K562 (cell line): ENCODE results near the gene COX7A1. TPM values are rescaled to one million over a fixed set of nuclear protein-coding genes. Genes with fewer than 3 reads are reported as not detected.

Experiments used
- ATAC-seq: fragments of 200-7000 bp; cut with Tn5 transposase; 3 replicates; pipeline ENCODE4 v1.9.1; 2020; ENCODE audit warnings: moderate library complexity
- BruUV-seq: library from RNA; stranded (reverse); fragments of 400-500 nt; replicated peaks from 2 replicates; lab custom pipeline; 2021; lab: Mats Ljungman, UMichigan
- CTCF ChIA-PET: fragments of 300-600 bp; formaldehyde crosslinking; extraction: SDS; loops from one replicate; lab custom pipeline; 2021; ENCODE audit warnings: low intra/inter-chr PET ratio; lab: Yijun Ruan, JAX
- POLR2A ChIA-PET: fragments of 300-600, 350-650 bp; sonication (Branson Sonifier 250); formaldehyde crosslinking; extraction: SDS; loops from one replicate; lab custom pipeline; 2021; ENCODE audit warnings: antibody characterized with exemption, inconsistent platforms; lab: Yijun Ruan, JAX
- DNase-seq, 4 experiments: peaks; one replicate each; pipeline versions ENCODE4 v3.0.0 to v3.0.0-alpha.2; 2011 to 2018; ENCODE audit warnings: low spot score in 3 of 4, mixed read lengths in 3 of 4; ENCODE audit errors: extremely low read depth in 1 of 4
- FAIRE-seq: peaks from 2 replicates; lab custom pipeline; 2011; peaks lifted over from hg19 to GRCh38; lab: Jason Lieb, UNC
- H2AFZ ChIP-seq: 2 replicates; pipeline ENCODE4 v1.6.0; 2011; ENCODE audit warnings: low read depth, low read length, control low read depth, inconsistent platforms
- H3K27ac ChIP-seq: fragments of 200-600 bp; 3 replicates; pipeline ENCODE4 v1.8.0; 2011; ENCODE audit warnings: low read depth, mild to moderate bottlenecking, control low read depth, inconsistent platforms, low read length, moderate library complexity, mixed read lengths; ENCODE audit errors: extremely low read depth
- H3K27me3 ChIP-seq, 2 experiments: fragments of 300-600 bp in 1 of 2; 2 replicates in 1 of 2; 3 replicates in 1 of 2; pipeline versions ENCODE4 v1.6.0 to v1.8.0; 2011; ENCODE audit warnings: inconsistent platforms in 2 of 2, low read length in 2 of 2, mild to moderate bottlenecking in 1 of 2, mixed read lengths in 1 of 2, moderate library complexity in 1 of 2; ENCODE audit not compliant: control insufficient read depth in 2 of 2, insufficient read depth in 2 of 2
- H3K36me3 ChIP-seq: fragments of 300-600 bp; 3 replicates; pipeline ENCODE4 v1.8.0; 2011; ENCODE audit warnings: mild to moderate bottlenecking, low read length, inconsistent platforms; ENCODE audit not compliant: control insufficient read depth, insufficient read depth
- H3K4me1 ChIP-seq, 2 experiments: fragments of 200-600 bp in 1 of 2; replicated peaks in 1 of 2; 2 replicates in 1 of 2; 3 replicates in 1 of 2; pipeline versions ENCODE4 v1.5.1 to v1.8.0; 2011; ENCODE audit warnings: inconsistent platforms in 2 of 2, low read length in 2 of 2, mild to moderate bottlenecking in 1 of 2, mixed read lengths in 1 of 2, moderate library complexity in 1 of 2; ENCODE audit not compliant: control insufficient read depth in 2 of 2, insufficient read depth in 2 of 2
- H3K4me2 ChIP-seq: 2 replicates; pipeline ENCODE4 v1.6.1; 2011; ENCODE audit warnings: low read length, control low read depth, inconsistent platforms, mixed read lengths; ENCODE audit not compliant: insufficient read depth
- H3K4me3 ChIP-seq: fragments of 200-600 bp; sonication (generic), shearing (Covaris generic); 2 replicates; pipeline ENCODE4 v1.5.1; 2016; ENCODE audit warnings: control low read depth, inconsistent platforms
- H3K79me2 ChIP-seq: fragments of 200-600 bp; 3 replicates; pipeline ENCODE4 v1.8.0; 2011; ENCODE audit warnings: low read length, inconsistent platforms; ENCODE audit not compliant: control insufficient read depth, insufficient read depth
- H3K9ac ChIP-seq, 2 experiments: 2 replicates each; pipeline versions ENCODE4 v1.6.0 to v1.6.1; 2011; ENCODE audit warnings: low read depth in 2 of 2, low read length in 2 of 2, control low read depth in 1 of 2, inconsistent platforms in 1 of 2, mild to moderate bottlenecking in 1 of 2, mixed read lengths in 1 of 2; ENCODE audit not compliant: insufficient read depth in 1 of 2
- H3K9me1 ChIP-seq: one replicate; pipeline ENCODE4 v1.6.0; 2011; ENCODE audit warnings: inconsistent platforms, mild to moderate bottlenecking, low read length, moderate library complexity; ENCODE audit not compliant: control insufficient read depth, insufficient read depth
- H3K9me3 ChIP-seq: replicated peaks from 2 replicates; pipeline ENCODE4 v1.5.1; 2011; ENCODE audit warnings: low read depth, low read length, inconsistent platforms; ENCODE audit not compliant: control insufficient read depth, insufficient read depth
- H4K20me1 ChIP-seq: replicated peaks from 2 replicates; pipeline ENCODE4 v1.6.1; 2011; ENCODE audit warnings: low read length, inconsistent platforms, mixed read lengths; ENCODE audit not compliant: control insufficient read depth, insufficient read depth
- AFF4 ChIP-seq: sonication (generic); formaldehyde crosslinking; IDR thresholded peaks from 2 replicates; pipeline ENCODE4 v1.8.0; 2023; ENCODE audit warnings: mild to moderate bottlenecking, missing genetic modification reagents
- CREB1 ChIP-seq, 2 experiments: sonication (generic) in 1 of 2; formaldehyde crosslinking in 1 of 2; IDR thresholded peaks; 2 replicates each; pipeline versions ENCODE4 v1.6.1 to v1.8.0; 2012 to 2022; ENCODE audit warnings: inconsistent platforms in 1 of 2, mild to moderate bottlenecking in 1 of 2, missing genetic modification reagents in 1 of 2, moderate library complexity in 1 of 2
- FOXP1 ChIP-seq: sonication (generic); formaldehyde crosslinking; IDR thresholded peaks from 2 replicates; pipeline ENCODE4 v1.8.0; 2022; ENCODE audit warnings: mild to moderate bottlenecking, missing genetic modification reagents
- HDAC1 ChIP-seq, 2 experiments: fragments of 450-650 bp; IDR thresholded peaks; 2 replicates each; pipeline ENCODE4 v1.6.1; 2016 to 2017; ENCODE audit warnings: inconsistent platforms in 1 of 2, mild to moderate bottlenecking in 1 of 2, moderate library complexity in 1 of 2
- KLF1 ChIP-seq: fragments of 450-650 bp; IDR thresholded peaks from 2 replicates; pipeline ENCODE4 v1.6.1; 2016; ENCODE audit warnings: missing genetic modification characterization, missing compliant biosample characterization
- LARP7 ChIP-seq: fragments of 450-650 bp; IDR thresholded peaks from 2 replicates; pipeline ENCODE4 v1.6.1; 2016
- MEIS2 ChIP-seq: fragments of 450-650 bp; IDR thresholded peaks from 2 replicates; pipeline ENCODE4 v1.6.1; 2014; ENCODE audit warnings: mild to moderate bottlenecking; ENCODE audit not compliant: partially characterized antibody
- POLR3G ChIP-seq: IDR thresholded peaks from 2 replicates; pipeline ENCODE4 v1.6.1; 2011; ENCODE audit not compliant: insufficient read length, insufficient replicate concordance; ENCODE audit errors: extremely low read depth
- RB1 ChIP-seq: fragments of 450-650 bp; IDR thresholded peaks from 2 replicates; pipeline ENCODE4 v1.6.1; 2017; ENCODE audit warnings: low read depth, mild to moderate bottlenecking
- SMAD3 ChIP-seq: fragments of 450-650 bp; formaldehyde crosslinking; conservative IDR thresholded peaks from 2 replicates; pipeline ENCODE4 v1.4.0; 2020; ENCODE audit warnings: mild to moderate bottlenecking
- SREBF2 ChIP-seq: sonication (generic); formaldehyde crosslinking; IDR thresholded peaks from 2 replicates; pipeline ENCODE4 v1.4.0; 2020; ENCODE audit warnings: mild to moderate bottlenecking, missing genetic modification reagents
- ZNF274 ChIP-seq: IDR thresholded peaks from 2 replicates; pipeline ENCODE4 v1.6.1; 2011; ENCODE audit warnings: low read depth, mild to moderate bottlenecking, low read length, moderate library complexity, borderline replicate concordance
- WGBS: fragments of 100-300 bp; shearing (Covaris generic); methylation state at CpG from one replicate; pipeline ENCODE4 v1.1.6; 2016; ENCODE audit warnings: low coverage, mixed read lengths; ENCODE audit not compliant: insufficient coverage; ENCODE audit errors: missing lambda C conversion rate; 5-methylcytosine and 5-hydroxymethylcytosine counted together
- in situ Hi-C: fragments of 300-500 bp; cut with MboI; formaldehyde crosslinking; loops from 4 replicates; pipeline ENCODE4 v1.15.0; 2018; ENCODE audit warnings: inconsistent platforms, mixed read lengths
- intact Hi-C: fragments of 100-400 bp; cut with micrococcal nuclease; formaldehyde crosslinking; loops from 2 replicates; pipeline ENCODE4 v1.14.2; 2022
- polyA plus RNA-seq, 8 experiments: library from polyadenylated mRNA; depleted of rRNA in 4 of 8; stranded (reverse) in 5 of 8; unstranded in 3 of 8; fragments of >200 nt; fragmentation: Nextera tagmentation in 2 of 8; fragmentation: Illumina TruSeq in 1 of 8; extraction: Ambion mirVana in 2 of 8; extraction: Trizol in 1 of 8; gene quantifications; 2 replicates each; pipeline versions ENCODE4 v1.2.1 to v1.2.3, GENCODE V29; 2011 to 2014; ENCODE audit warnings: inconsistent platforms in 1 of 8, missing spikeins in 1 of 8
- total RNA-seq, 7 experiments: library from RNA; depleted of rRNA in 6 of 7; stranded (reverse); fragments of >200 nt in 6 of 7; fragmentation: Illumina TruSeq in 2 of 7; extraction: Trizol in 2 of 7; gene quantifications; 2 replicates each; pipeline versions ENCODE4 v1.2.1 to v1.2.3, GENCODE V29; 2011 to 2021; ENCODE audit warnings: low replicate concordance in 1 of 7
- TF ChIP-seq, protein P1 (sequence below): IDR thresholded peaks from 2 replicates; pipeline ENCODE4 v1.6.1; 2011; ENCODE audit not compliant: insufficient read length; ENCODE audit errors: extremely low read depth
- TF ChIP-seq, protein P2 (sequence below): fragments of 250-450 bp; sonication (Bioruptor Pico); IDR thresholded peaks from 2 replicates; pipeline ENCODE4 v1.5.0; 2020; ENCODE audit warnings: mild to moderate bottlenecking
- TF ChIP-seq, protein P3 (sequence below): fragments of 250-450 bp; sonication (Bioruptor Pico); IDR thresholded peaks from 2 replicates; pipeline ENCODE4 v1.4.0; 2020; ENCODE audit warnings: mild to moderate bottlenecking

Gene COX7A1
- total and polyA plus RNA-seq, 9 of the 15 experiments (the other 6 are each of a cell fraction or from before 2014, with no cell fraction given): 0.08 TPM; not detected in 8

- no peak for FAIRE-seq
- peaks cover 0 to 13% of the 10 kb centered on the region in 2 experiments; a peak in 2 of 5 replicates for H3K4me1 ChIP-seq
- H2AFZ ChIP-seq: no peak overlapping the region
- H3K9me1 ChIP-seq: no peaks in the 10 kb centered on the region
- H3K9ac ChIP-seq: no peak overlapping the region
- POLR2A ChIA-PET: interaction anchor here (0.5 to 1.6 kb wide), 3 partner anchors 10 to 281 kb away, joined by 3 to 4 read pairs (median 4); no protein-coding TSS in a partner anchor
- H3K4me3 ChIP-seq: no peak overlapping the region
- no peaks in the 10 kb centered on the region for H3K9me3 ChIP-seq
- H3K4me2 ChIP-seq: no peak overlapping the region
- 93% methylated on average over 5 of the region's 5 CpGs for WGBS
- in situ Hi-C loops: no loop called here
- CTCF ChIA-PET: no interaction called here
- H4K20me1 ChIP-seq: no peaks in the 10 kb centered on the region
- no peak overlapping the region for H3K27ac ChIP-seq
- DNase-seq: no peak
- no TSS peak for BruUV-seq
- no peaks in the 10 kb centered on the region for H3K79me2 ChIP-seq
- peaks cover 60% of the 10 kb centered on the region; the same call in 2 of the 3 replicates for H3K36me3 ChIP-seq
- intact Hi-C loops: no loop called here
- no peaks in the 10 kb centered on the region for H3K27me3 ChIP-seq
- ATAC-seq: no peak
- TF ChIP-seq RB1 (no peak), SMAD3 (CRISPR knock-in tag) (no peak), MEIS2 (no peak), LARP7 (no peak), POLR3G (no peak), ZNF274 (no peak), KLF1 (no peak), SREBF2 (CRISPR knock-in tag) (no peak), HDAC1 (IDR thresholded peaks at IDR 0.05) (no peak), CREB1 (IDR thresholded peaks at IDR 0.05) (no peak), CREB1 (CRISPR knock-in tag; IDR thresholded peaks at IDR 0.05) (no peak), AFF4 (no peak), FOXP1 (CRISPR knock-in tag) (no peak)
- TF ChIP-seq, protein P1, sequence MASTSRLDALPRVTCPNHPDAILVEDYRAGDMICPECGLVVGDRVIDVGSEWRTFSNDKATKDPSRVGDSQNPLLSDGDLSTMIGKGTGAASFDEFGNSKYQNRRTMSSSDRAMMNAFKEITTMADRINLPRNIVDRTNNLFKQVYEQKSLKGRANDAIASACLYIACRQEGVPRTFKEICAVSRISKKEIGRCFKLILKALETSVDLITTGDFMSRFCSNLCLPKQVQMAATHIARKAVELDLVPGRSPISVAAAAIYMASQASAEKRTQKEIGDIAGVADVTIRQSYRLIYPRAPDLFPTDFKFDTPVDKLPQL: no peak
- TF ChIP-seq, protein P2, sequence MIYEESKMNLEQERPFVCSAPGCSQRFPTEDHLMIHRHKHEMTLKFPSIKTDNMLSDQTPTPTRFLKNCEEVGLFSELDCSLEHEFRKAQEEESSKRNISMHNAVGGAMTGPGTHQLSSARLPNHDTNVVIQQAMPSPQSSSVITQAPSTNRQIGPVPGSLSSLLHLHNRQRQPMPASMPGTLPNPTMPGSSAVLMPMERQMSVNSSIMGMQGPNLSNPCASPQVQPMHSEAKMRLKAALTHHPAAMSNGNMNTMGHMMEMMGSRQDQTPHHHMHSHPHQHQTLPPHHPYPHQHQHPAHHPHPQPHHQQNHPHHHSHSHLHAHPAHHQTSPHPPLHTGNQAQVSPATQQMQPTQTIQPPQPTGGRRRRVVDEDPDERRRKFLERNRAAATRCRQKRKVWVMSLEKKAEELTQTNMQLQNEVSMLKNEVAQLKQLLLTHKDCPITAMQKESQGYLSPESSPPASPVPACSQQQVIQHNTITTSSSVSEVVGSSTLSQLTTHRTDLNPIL (CRISPR knock-in tag): no peak
- TF ChIP-seq, protein P3, sequence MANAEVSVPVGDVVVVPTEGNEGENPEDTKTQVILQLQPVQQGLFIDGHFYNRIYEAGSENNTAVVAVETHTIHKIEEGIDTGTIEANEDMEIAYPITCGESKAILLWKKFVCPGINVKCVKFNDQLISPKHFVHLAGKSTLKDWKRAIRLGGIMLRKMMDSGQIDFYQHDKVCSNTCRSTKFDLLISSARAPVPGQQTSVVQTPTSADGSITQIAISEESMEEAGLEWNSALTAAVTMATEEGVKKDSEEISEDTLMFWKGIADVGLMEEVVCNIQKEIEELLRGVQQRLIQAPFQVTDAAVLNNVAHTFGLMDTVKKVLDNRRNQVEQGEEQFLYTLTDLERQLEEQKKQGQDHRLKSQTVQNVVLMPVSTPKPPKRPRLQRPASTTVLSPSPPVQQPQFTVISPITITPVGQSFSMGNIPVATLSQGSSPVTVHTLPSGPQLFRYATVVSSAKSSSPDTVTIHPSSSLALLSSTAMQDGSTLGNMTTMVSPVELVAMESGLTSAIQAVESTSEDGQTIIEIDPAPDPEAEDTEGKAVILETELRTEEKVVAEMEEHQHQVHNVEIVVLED (CRISPR knock-in tag): no peak
These were observed 1.7 kb downstream of the COX7A1 start for GRCh38 chr19:36150586-36150985.
